Limb (tissue), 2 donors: ENCODE data around the gene GALNT1.

ENCODE experiments used
- DNase-seq, 2 donors: peaks; one replicate each; pipeline ENCODE4 v3.0.0-alpha.2; 2016; ENCODE audit errors: extremely low spot score in 2 of 2

Gene GALNT1

DNA sequence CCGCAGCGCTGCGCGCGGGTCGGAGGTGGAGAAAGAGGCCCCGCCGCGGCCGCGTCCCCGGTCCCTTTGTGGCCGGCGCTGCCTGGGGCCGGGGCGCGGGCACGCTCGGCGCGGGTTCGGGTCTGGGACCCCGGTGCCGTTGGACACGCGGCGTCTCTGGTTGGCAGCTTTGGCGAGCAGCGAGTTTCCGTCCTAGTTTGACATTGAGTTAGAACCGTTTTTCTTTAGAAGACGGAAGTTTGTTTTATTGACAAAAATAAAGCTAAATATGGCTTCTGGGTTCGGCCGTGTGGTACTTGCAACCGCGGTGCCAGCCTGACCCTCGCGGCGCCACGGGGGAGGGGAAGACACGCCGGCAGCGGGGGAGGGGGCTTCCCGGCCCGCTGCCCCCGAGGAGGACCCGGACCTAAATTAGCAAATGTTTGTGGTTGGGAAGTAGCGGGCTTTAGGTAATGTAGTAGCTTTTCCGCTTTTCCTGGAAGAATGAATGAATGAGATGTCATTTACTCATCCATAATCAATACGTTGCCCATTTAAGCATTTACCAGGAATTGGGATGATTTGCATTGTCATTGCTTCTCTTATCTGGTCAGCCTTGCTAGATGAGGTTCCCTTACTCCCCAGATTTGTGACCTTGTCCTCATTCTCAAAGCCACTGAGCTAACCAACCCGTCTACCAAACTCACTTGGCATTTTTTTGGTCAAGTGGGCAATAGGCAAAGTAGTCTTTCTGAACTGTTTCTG lies 530 bp downstream of the GALNT1 start:
- peak; percentile 11 to 58 for DNase-seq

DNA sequence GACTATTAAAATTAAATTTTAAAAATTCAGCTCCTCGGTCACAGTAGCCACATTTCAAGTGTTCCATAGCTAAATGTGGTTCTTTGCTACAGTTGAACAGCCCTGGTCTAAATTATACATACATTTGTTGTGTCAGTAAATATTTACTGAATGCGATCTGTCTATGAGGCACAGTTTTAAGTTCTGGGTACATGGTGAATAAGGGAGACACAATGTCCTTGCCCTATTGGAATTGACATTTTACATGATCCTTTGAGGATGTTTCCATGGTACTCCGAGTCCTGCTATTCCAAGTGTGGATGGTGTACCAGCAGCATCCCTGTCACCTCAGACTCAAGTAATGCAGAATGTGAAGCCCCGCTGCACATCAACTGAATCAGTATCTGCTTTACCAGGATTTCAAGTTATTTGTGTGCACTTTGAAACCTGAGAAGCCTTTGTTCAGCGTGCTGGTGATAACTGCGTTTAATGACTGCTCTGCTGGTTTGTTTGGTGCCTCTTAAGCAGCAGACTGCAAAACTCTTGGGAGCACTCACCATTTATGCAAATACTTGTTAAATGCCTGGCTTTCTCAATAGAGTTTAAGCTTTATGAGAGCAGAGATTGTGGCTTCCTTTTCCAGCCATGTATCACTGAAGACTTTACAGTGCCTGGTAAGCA lies 1.5 kb downstream of the GALNT1 start:
- no peak for DNase-seq

DNA sequence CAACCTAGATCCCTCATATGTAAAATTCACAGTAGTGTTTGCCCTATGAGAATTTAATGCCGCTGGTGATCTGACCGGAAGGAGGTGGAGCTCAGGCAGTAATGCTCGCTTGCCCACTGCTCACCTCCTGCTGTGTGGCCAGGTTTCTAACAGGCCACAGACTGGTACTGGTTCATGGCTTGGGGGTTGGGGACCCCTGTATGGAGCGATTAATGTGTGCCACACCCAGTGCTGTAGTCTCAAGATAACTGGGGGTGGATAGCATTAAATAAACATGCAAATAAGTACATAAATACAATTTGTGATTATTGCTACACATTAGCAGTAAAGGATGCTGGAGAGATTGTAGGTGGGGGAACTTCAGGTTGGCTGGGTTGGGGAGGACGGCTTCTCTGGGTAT lies 3.2 kb downstream of the GALNT1 start:
- no peak for DNase-seq

DNA sequence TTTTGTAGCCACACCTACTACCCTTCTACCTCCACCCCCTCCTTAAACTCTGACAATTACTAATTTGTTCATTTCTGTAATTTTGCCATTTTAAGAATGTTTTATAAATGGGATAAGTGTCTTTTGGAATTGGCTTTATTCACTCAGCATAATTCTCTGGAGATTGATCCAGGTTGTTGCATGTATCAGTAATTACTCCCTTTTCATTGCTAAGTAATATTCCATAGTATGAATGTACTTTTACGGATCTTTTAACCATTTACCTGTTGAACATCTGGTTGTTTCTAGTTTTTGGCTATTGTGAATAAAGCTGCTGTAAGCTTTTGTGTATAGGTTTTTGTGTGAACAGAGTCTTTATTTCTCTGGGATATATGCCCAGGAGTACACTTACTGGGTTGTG lies 4.1 kb downstream of the GALNT1 start:
- DNase-seq: no peak

DNA sequence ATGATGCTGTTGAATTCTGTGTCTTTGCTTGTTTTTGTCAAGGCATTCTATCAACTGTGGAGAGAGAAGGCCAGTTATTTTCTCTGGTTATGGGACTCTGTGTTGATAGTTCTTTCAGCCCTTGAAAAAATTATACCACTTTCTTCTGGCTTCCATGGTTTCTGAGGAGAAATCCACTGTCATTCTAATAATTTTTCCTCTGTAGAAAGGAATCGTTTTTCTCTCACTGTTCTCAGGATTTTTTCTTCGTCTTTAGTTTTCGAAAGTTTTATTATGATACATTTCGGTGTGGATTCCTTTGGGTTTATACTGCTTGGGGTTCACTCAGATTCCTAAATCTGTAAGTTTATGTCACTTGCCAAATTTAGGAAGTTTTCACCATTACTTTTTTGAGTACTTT lies 6.6 kb downstream of the GALNT1 start:
- no peak for DNase-seq

DNA sequence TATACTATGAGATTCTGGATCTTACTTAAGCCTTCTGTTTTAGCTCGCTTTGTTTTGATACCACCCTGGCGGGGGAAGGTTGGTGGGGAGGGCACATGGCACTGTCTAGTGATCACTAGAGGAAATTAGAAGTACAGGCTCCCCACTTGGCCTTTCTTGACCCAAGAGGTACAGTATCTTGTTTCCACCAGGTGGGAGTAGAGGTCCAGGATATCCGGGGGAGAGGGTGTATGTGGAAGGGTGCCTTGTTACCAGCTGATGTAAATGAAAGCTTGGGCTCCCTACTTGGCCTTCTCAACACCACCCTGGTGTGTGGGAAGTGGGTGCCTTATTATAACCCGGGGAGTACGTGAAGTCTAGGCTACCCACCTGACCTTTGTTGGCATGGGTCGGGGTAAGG lies 7.5 kb downstream of the GALNT1 start:
- DNase-seq: no peak

DNA sequence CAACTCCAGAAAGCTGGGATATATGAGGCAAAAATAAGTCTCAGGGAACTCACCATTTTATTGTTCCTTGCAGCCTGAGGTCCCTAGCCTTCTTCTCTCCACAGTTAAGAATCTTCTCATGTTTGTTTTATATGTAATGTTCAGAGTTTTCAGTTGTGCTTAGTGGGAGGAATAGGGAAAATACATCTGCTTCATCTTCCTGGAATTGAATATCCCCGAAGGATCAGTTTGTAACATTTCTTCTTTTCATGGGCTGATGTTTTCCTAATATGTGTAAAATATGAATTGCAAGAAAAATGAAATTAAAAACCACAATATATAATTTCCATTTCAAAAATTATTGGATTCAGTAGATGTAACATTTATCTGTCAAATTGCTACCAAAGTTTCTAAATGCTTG lies 8.0 kb downstream of the GALNT1 start:
- DNase-seq: no peak

DNA sequence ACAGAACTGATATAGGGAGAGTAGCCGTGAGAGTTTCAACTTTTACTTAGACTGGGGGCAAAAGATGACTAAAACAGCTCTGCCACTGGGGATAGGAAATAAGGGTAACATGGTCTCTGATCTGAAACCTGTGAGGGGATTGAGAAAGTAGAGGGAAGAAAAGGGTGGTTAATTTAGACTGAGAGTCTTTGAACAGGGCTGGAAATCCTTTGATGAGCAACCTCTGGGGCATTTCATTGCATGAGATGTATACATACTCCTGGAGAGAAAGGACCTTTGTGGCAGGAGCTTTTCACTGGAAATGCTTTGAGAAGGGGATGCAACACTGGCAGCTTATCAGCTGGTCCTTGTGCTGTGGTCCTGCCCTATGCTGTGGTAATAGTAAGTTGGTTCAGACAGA lies 9.4 kb downstream of the GALNT1 start:
- DNase-seq: no peak

DNA sequence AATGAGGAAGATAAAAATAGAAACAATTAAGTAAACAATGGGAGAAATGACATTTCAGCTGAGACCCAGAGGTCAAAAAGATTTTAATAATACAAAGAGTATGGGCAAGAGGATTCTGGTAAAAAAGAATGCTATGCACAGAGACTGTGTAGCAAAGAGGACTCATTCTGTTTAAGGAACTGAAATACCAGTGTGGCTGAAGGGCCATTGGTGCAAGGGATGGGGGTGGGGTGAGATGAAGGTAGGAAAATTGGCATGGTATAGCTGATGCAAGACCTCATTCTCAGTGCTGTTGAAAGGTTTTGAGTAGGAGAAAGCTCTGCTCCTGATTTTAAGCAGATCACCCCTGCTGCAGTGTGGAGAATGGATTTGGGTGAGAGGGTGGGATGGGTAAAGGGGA lies 10.8 kb downstream of the GALNT1 start:
- DNase-seq: no peak

DNA sequence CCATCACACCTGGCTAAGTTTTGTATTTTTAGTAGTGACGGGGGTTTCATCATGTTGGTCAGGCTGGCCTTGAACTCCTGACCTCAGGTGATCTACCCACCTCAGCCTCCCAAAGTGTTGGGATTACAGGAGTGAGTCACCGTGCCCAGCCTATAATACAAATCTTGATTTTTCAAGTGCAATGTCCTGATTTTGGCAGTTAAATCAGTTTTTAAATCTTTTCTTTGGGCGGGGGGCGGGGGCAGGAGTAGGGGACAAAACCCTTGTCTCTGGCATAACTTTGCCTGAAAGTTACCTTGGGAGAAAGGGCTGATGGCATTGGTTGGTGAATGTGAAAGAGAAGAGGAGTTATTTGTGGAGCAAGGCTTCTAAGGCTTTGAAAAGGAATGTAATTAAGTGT lies 12.3 kb downstream of the GALNT1 start:
- no peak for DNase-seq

DNA sequence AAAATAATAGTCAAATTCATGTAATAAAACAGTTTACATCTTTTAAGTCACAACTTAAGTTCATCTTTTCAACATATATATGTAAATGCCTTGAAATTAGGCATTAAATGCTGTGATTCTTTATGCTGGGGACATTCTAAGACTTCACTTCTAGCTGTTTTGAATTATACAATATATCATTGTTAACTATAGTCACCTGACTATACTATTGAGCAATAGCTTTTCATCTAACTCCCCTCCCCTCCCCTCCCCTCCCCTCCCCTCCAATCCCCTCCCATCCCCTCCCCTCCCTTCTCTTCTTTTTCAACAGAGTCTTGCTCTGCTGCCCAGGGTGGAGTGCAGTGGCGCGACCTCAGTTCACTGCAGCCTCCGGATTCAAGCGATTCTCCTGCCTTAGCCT lies 16.2 kb downstream of the GALNT1 start:
- no peak for DNase-seq

DNA sequence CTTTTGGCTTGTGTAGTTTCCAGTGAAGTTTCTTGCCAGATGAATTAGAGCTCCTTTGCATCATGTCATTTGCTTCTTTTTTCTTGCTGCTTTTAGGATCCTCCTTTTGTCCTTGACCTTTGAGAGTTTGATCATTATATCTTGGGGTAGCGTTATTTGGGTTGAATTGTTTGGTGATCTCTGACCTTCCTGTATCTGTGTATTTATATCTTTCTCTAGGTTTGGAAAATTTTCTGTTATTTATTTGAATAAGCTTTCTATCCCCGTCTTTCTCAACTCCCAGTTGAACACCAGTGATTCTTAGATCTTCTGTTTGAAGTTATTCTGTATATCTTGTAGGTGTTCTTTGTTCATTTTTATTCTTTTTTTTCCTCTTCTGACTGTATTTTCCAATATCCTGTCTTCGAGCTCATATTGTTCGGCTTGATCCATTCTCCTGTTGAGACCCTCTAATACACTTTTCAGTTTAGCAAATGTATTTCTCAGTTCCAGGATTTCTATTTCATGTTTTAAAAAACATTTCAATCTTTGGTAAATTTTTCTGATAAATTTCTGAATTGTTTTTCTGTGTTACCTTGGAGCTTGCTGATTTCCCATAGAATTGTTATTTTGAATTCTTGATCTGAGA lies 20.8 kb downstream of the GALNT1 start:
- no peak for DNase-seq

DNA sequence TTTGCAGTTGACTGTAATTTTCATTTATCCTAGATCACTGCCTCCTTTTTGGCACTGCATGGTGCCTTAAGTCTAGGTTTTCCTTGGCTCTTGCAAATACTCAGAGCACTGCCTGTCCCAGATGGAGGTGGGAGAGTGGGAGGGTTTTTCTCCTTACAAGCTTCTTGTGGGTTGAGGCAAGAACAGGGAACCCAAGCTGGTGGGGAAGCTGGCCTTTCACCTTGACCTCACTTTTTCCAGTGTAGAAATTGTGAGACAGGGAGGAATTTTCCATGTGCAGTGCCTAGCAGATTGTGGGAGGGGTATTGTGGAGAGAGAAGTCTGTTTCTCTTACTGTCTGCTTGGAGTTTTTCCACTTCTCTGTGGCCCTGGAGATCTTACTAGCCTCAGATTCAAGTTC lies 21.5 kb downstream of the GALNT1 start:
- DNase-seq: no peak

DNA sequence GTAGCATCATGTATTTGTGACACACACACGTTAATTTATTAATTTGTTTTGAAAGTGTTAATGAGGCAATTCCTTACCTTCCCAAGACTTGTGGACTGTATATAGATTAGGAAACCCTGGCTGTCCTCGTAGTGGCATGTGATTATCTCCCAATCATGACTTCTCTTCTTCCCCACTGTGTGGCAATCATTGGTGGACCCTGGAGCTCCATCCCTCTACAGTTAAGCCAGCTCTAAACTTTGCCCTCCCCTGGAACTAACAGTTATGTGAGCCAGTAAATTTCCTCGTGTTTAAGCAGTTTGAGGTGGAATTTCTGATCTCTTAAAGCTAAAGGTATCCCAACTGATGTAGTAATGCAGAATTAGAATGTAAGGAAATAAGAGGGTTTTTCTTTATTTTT lies 22.0 kb downstream of the GALNT1 start:
- no peak for DNase-seq

DNA sequence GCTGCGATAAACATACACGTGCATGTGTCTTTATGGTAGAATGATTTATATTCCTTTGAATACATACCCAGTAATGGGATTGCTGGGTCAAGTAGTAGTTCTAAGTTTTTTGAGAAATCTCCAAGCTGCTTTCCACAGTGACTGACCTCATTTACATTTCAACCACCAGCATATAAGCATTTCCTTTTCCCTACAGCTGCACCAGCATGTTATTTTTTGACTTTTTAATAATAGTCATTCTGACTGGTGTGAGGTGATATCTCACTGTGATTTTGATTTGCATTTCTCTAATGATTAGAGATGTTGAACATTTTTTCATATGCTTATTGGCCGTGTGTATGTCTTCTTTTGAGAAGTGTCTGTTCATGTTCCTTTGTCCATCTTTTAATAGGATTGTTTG lies 22.8 kb downstream of the GALNT1 start:
- no peak for DNase-seq

DNA sequence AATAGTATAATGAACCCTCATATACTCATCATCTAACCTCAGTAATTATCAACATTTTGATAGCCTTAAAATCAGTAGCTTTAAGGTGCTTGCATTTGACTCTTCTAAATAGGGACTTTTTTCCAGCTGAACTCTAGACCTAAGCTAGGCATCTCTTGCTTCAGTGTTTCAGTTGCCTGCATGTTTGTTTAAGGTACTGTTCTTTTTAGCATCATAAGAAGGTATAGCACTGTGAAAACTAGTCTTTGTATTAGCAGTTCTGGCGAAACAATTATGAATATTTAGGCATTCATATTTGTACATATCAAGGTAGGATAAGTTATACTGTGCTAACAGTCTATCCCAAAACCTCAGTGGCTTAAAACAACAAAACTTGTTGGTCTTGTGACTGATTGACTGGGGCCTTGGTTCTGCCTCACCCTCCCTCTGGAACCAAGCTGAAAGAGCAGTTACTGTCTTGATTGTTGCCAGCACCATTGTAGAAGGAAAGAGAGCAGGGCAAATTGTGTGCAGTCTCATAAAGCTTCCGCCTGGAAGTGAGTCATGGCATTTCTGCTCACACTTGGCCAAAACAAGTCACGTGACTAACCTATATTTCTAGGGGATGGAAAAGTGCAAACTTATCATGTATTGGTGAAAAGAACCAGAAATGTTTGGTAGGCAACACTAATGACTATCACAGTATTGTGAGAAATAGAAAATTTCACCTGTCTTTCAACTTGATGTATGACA lies 24.3 kb downstream of the GALNT1 start:
- DNase-seq: no peak

DNA sequence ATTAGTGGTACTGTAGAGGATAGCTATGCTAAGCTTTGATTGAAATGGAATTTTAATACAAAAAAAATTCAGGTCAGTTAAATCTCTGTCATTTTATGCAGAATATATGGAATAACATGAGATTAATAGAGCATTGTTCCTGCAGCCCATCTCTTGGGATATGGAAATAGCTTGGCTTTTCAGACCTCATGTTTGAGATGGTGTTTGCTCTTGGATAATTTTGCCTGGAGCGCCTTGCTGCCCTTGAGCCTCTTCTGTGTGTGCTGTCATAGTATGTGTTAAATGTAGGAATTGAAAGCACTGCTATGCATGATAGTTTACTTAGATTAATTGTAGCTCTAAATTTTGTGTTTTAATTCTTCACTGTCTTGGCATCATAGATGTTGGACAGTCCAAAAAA lies 27.7 kb downstream of the GALNT1 start:
- DNase-seq: no peak

DNA sequence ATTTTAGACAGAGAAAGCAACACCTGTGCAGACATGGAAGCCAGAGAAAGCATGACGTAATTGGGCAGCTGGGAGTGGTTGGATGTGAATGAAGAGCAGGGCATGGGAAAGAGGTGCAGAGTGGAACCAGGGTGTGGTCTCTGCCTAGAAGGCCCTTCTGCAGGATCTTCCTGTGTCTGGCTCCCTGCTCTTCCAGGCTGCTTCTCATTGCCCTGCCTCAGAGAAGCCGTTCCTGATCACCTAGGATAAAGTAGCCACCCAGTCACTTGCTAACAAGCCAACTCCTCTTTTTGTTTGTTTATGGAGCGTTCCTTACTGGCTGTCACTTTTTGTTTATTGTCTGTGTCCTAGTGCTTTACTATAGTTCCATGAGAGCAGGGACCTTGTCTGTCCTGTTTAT lies 28.5 kb downstream of the GALNT1 start:
- DNase-seq: no peak

DNA sequence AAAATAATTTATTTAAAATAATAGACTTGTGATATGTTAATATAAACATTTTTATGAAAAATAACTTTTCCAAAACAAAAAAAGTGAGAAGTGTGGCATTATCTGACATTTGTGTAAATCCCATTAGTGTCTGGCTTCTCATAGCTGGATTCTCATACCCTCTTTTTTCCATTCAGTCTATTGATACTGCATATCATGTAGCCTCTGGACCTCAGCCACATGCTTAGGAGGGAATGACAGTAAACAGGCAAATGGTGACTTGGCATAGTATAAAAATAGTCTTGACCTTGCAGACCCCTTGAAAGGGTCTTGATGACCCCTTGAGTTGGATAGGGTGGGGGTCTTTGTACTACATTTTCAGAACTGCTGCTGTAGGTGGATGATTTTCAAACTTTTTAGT lies 29.2 kb downstream of the GALNT1 start:
- no peak for DNase-seq

DNA sequence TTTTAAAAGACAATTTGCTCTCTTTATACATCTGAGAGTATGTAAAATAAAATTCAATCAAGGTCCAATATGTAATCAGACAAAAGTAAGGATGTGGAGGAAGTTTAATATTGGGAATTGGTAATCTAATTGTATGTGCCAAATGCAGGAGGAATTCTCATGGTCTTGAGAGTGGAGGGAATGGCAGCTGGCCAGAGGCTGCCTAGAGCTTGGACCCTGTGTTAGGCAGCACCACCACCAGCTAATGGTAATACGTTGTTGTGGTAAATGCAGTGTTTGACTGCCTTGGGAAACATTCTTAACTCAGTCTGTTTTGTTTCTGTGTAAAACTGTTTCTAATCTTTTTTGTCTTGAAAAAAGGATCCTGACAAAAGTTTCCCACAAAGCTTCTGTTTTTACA lies 30.0 kb downstream of the GALNT1 start:
- no peak for DNase-seq

DNA sequence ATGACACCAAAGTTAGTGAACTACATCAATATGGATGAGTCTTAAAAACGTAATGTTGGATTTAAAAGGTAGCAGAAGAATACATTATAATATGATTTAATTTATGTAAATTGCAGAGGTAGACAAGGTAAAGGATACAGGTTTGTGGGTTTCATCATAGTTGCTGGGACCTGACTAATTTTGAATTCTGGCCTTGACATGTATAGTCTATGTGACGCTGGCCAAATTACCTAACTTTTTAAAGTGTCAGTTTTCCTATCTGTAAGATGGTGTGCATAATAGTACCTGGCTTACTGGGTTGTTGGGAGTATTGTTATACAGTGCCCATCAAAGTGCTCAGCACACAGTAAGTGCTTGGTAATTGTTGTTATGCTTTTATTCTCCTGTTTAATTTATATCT lies 34.5 kb downstream of the GALNT1 start:
- no peak for DNase-seq

DNA sequence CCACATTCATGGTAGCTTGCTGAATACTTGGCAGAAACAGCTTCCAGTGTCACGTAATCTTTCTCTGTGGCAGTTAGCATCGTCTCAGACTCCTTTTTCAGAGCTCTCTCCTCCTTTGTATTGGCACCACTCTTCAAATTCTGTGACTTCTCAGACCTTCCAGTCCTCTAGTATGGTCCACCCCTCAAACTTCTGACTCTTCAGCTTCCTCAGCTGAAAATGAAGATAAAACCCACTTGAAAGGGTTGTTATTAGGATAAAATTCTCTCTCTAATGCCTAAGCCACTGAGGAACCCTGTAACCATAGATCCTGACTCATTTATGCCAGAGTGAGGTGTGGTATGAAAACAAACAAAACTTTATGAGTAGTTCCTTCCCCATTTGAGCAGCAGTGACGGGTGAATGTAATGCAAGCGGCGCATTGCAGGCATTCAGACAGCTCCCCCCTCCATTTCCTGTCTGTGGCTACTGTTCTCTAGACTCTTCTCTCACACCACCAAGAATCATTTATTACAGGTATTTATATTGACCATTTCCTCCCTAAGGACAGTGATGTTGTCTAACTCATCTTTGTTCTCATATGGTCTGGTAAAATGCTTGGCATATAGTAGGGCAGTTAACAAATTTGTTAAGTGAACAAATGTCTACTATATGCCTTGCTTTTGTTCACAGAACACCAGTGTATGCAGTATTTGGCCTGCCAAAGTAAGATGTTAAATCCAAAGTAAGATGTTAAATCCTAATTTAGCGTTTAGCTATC lies 35.3 kb downstream of the GALNT1 start:
- DNase-seq: peak in 1 of 2 donors; percentile 15
